IMR-90 (cell line): Measurements from ENCODE around the gene TNRC6C.

ENCODE experiments used
- USF2 ChIP-seq: fragments of 150-350 bp; IDR thresholded peaks from 2 replicates; pipeline ENCODE4 v1.6.1; 2017; ENCODE audit warnings: mild to moderate bottlenecking, antibody characterized with exemption, low read length, low read depth
- TF ChIP-seq, protein P1 (sequence below): conservative IDR thresholded peaks from 2 replicates; pipeline ENCODE4 v1.5.1; 2012; ENCODE audit warnings: mild to moderate bottlenecking, low read depth, low read length, improper control_type of control experiment

DNA sequence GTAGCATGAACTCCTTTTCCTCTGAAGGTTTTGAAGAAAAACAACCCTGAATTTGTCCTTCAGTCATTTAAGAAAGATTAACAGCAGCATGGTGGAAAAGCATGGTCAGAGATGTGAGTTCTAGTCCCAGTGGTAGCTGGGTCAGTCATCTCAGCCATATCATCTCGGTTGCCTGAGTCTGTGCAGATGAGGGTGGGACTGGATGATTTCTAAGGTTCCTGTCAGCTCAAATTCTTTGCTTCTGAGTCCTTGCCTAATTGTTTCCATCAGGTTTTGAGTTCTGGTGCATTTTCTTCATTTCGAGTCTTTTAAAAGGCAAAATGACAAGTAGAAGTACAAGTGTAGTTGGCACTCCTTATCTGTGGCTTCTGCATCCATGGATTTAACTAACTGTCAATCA is 63.9 kb downstream of the TNRC6C start:
- no peak for TF ChIP-seq USF2
- TF ChIP-seq, protein P1, sequence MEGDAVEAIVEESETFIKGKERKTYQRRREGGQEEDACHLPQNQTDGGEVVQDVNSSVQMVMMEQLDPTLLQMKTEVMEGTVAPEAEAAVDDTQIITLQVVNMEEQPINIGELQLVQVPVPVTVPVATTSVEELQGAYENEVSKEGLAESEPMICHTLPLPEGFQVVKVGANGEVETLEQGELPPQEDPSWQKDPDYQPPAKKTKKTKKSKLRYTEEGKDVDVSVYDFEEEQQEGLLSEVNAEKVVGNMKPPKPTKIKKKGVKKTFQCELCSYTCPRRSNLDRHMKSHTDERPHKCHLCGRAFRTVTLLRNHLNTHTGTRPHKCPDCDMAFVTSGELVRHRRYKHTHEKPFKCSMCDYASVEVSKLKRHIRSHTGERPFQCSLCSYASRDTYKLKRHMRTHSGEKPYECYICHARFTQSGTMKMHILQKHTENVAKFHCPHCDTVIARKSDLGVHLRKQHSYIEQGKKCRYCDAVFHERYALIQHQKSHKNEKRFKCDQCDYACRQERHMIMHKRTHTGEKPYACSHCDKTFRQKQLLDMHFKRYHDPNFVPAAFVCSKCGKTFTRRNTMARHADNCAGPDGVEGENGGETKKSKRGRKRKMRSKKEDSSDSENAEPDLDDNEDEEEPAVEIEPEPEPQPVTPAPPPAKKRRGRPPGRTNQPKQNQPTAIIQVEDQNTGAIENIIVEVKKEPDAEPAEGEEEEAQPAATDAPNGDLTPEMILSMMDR, result no peak
